GM11168 (cell line): ENCODE measurements around the gene KDELR1.
"Not testable (repeated sequence)": the region's sequence is repeated elsewhere in the genome, so short reads cannot be mapped to it uniquely, and the experiment has no call there.

Experiments
- in situ Hi-C: fragments of 300-500 bp; cut with MboI; formaldehyde crosslinking; loops from one replicate; pipeline ENCODE4 v1.12.0; 2022; ENCODE audit warnings: low sequenced_read_pairs; ENCODE audit not compliant: unreplicated experiment

Gene KDELR1

GRCh38 chr19:48398102-48398374 is 6.7 kb upstream of the KDELR1 start:
- in situ Hi-C loops = no loop called here

GRCh38 chr19:48397263-48398101 is 6.1 kb upstream of the KDELR1 start:
- in situ Hi-C loops = no loop called here

GRCh38 chr19:48396824-48397176 is 5.4 kb upstream of the KDELR1 start:
- in situ Hi-C loops = no loop called here

- in situ Hi-C loops = no loop called here
Measured at GRCh38 chr19:48396016-48396823, 4.9 kb upstream of the KDELR1 start.

GRCh38 chr19:48395499-48395898 is 4.1 kb upstream of the KDELR1 start:
- in situ Hi-C loops = no loop called here

- in situ Hi-C loops = no loop called here
Measured at GRCh38 chr19:48395170-48395455, 3.8 kb upstream of the KDELR1 start.

- in situ Hi-C loops = no loop called here
Measured at GRCh38 chr19:48394331-48395169, 3.2 kb upstream of the KDELR1 start.

GRCh38 chr19:48393559-48394330 is 2.4 kb upstream of the KDELR1 start, which contains the start of gene GRIN2D:
GRIN2D (plus strand) TSS chr19:48393668; CDS start chr19:48398393, 4,725 bp downstream.
- in situ Hi-C loops = no loop called here

- in situ Hi-C loops = no loop called here
Measured at GRCh38 chr19:48392860-48393558, 1.7 kb upstream of the KDELR1 start.

- in situ Hi-C loops = not testable (repeated sequence)
Measured at GRCh38 chr19:48392006-48392344, 624 bp upstream of the KDELR1 start.

- in situ Hi-C loops = no loop called here
Measured at GRCh38 chr19:48390188-48391099, 907 bp downstream of the KDELR1 start.

- in situ Hi-C loops = no loop called here
Measured at GRCh38 chr19:48386981-48387380, 4.4 kb downstream of the KDELR1 start.

- in situ Hi-C loops = no loop called here
Measured at GRCh38 chr19:48385461-48386087, 5.8 kb downstream of the KDELR1 start.

- in situ Hi-C loops = no loop called here
Measured at GRCh38 chr19:48382286-48382685, 9.1 kb downstream of the KDELR1 start.

GRCh38 chr19:48381178-48381950 is 10.0 kb downstream of the KDELR1 start:
- in situ Hi-C loops = no loop called here

- in situ Hi-C loops = no loop called here
Measured at GRCh38 chr19:48379058-48379457, 12.3 kb downstream of the KDELR1 start.

GRCh38 chr19:48378194-48378570 is 13.2 kb downstream of the KDELR1 start:
- in situ Hi-C loops = no loop called here

- in situ Hi-C loops = no loop called here
Measured at GRCh38 chr19:48373567-48373966, 17.8 kb downstream of the KDELR1 start.
